ENCODE data around the gene SETBP1.

DNA sequence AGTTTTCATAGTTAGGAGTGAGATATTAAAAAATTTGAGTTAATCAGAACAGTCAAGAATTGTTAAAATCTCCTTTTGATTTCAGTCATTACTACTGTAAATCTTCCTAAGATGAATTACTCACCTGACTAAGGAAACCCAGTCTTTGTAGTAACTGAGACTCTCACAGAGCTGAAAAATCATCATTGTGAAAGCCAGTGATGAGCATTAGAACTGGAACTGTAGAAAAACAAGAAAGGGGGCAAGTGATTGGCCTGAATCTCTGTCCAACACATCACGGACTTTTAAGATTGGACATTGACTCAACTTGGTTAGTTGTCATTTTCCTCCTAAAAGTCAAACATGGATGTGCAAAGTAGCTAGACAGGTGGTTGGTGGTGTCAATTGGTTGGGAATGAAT is 21.9 kb downstream of the SETBP1 start:
- TF ChIP-seq, protein P1, sequence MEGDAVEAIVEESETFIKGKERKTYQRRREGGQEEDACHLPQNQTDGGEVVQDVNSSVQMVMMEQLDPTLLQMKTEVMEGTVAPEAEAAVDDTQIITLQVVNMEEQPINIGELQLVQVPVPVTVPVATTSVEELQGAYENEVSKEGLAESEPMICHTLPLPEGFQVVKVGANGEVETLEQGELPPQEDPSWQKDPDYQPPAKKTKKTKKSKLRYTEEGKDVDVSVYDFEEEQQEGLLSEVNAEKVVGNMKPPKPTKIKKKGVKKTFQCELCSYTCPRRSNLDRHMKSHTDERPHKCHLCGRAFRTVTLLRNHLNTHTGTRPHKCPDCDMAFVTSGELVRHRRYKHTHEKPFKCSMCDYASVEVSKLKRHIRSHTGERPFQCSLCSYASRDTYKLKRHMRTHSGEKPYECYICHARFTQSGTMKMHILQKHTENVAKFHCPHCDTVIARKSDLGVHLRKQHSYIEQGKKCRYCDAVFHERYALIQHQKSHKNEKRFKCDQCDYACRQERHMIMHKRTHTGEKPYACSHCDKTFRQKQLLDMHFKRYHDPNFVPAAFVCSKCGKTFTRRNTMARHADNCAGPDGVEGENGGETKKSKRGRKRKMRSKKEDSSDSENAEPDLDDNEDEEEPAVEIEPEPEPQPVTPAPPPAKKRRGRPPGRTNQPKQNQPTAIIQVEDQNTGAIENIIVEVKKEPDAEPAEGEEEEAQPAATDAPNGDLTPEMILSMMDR (conservative IDR thresholded peaks at IDR 0.05 in 1 of 2, IDR thresholded peaks at IDR 0.05 in 1 of 2; ENCODE audit: extremely low read depth in 1 of 2, insufficient read depth in 1 of 2, low read depth in 1 of 2, low read length in 2 of 2): no peak
- no peak for TF ChIP-seq EZH2 (IDR thresholded peaks at IDR 0.05; ENCODE audit: borderline replicate concordance, low read length)
